Trophoblast cell (in vitro differentiated cells and primary cell): Measurements from ENCODE around the gene ACTN4.
"Not testable (repeated sequence)": the region's sequence is repeated elsewhere in the genome, so short reads cannot be mapped to it uniquely, and the experiment has no call there.

ENCODE experiments used
- DNase-seq, 2 donors: peaks; one replicate each; pipeline ENCODE4 v3.0.0-alpha.2; 2016
- H2AFZ ChIP-seq: 2 replicates; pipeline ENCODE4 v1.6.1; 2013; ENCODE audit warnings: low read length, moderate library complexity, mild to moderate bottlenecking; ENCODE audit not compliant: insufficient read depth, poor library complexity
- H2AK5ac ChIP-seq: 2 replicates; pipeline ENCODE4 v1.6.1; 2013; ENCODE audit warnings: mild to moderate bottlenecking, low read length
- H2BK120ac ChIP-seq: 2 replicates; pipeline ENCODE4 v1.6.1; 2013; ENCODE audit warnings: low read length, mild to moderate bottlenecking, moderate library complexity; ENCODE audit not compliant: insufficient read depth, poor library complexity
- H2BK12ac ChIP-seq: 2 replicates; pipeline ENCODE4 v1.6.1; 2013; ENCODE audit warnings: mild to moderate bottlenecking, low read length, moderate library complexity
- H2BK5ac ChIP-seq: 2 replicates; pipeline ENCODE4 v1.6.1; 2013; ENCODE audit warnings: low read length, low read depth, moderate library complexity, mild to moderate bottlenecking; ENCODE audit not compliant: poor library complexity
- H3K14ac ChIP-seq: 2 replicates; pipeline ENCODE4 v1.6.1; 2013; ENCODE audit warnings: mild to moderate bottlenecking, low read length
- H3K18ac ChIP-seq: 2 replicates; pipeline ENCODE4 v1.6.1; 2013; ENCODE audit warnings: mild to moderate bottlenecking, low read length
- H3K23ac ChIP-seq: 2 replicates; pipeline ENCODE4 v1.6.1; 2013; ENCODE audit warnings: low read length
- H3K27ac ChIP-seq: 2 replicates; pipeline ENCODE4 v1.5.1; 2013; ENCODE audit warnings: low read depth, mild to moderate bottlenecking, inconsistent platforms, low read length, moderate library complexity
- H3K27me3 ChIP-seq: 2 replicates; pipeline ENCODE4 v1.6.1; 2013; ENCODE audit warnings: inconsistent platforms, mild to moderate bottlenecking, low read length, moderate library complexity; ENCODE audit not compliant: insufficient read depth
- H3K36me3 ChIP-seq, 2 experiments: 1 replicate in 1 of 2; 2 replicates in 1 of 2; pipeline ENCODE4 v1.6.1; 2013; ENCODE audit warnings: low read length in 2 of 2, mild to moderate bottlenecking in 2 of 2, moderate library complexity in 1 of 2; ENCODE audit not compliant: insufficient read depth in 2 of 2, control insufficient read depth in 1 of 2
- H3K4ac ChIP-seq: 2 replicates; pipeline ENCODE4 v1.6.1; 2013; ENCODE audit warnings: low read depth, mild to moderate bottlenecking, low read length, moderate library complexity
- H3K4me1 ChIP-seq, 2 experiments: 1 replicate in 1 of 2; 2 replicates in 1 of 2; pipeline ENCODE4 v1.6.1; 2013; ENCODE audit warnings: low read length in 2 of 2, mild to moderate bottlenecking in 2 of 2, moderate library complexity in 1 of 2; ENCODE audit not compliant: insufficient read depth in 2 of 2, control insufficient read depth in 1 of 2
- H3K4me2 ChIP-seq: 2 replicates; pipeline ENCODE4 v1.6.1; 2013; ENCODE audit warnings: inconsistent platforms, mild to moderate bottlenecking, low read length, moderate library complexity
- H3K4me3 ChIP-seq: 2 replicates; pipeline ENCODE4 v1.5.1; 2013; ENCODE audit warnings: mild to moderate bottlenecking, low read depth, low read length, inconsistent platforms
- H3K79me1 ChIP-seq: one replicate; pipeline ENCODE4 v1.6.1; 2013; ENCODE audit warnings: low read length
- H3K79me2 ChIP-seq: 2 replicates; pipeline ENCODE4 v1.6.1; 2013; ENCODE audit warnings: low read length, mild to moderate bottlenecking; ENCODE audit not compliant: control insufficient read depth, insufficient read depth, poor library complexity
- H3K9ac ChIP-seq: 2 replicates; pipeline ENCODE4 v1.6.1; 2013; ENCODE audit warnings: mild to moderate bottlenecking, low read length
- H3K9me3 ChIP-seq: 2 replicates; pipeline ENCODE4 v1.6.1; 2013; ENCODE audit warnings: low read depth, mild to moderate bottlenecking, control low read depth, inconsistent platforms, low read length; ENCODE audit not compliant: insufficient read depth
- H4K12ac ChIP-seq: 2 replicates; pipeline ENCODE4 v1.6.1; 2013; ENCODE audit warnings: low read depth, mild to moderate bottlenecking, low read length, moderate library complexity
- H4K8ac ChIP-seq: 2 replicates; pipeline ENCODE4 v1.6.1; 2013; ENCODE audit warnings: low read depth, mild to moderate bottlenecking, low read length, moderate library complexity
- H4K91ac ChIP-seq: one replicate; pipeline ENCODE4 v1.6.1; 2013; ENCODE audit warnings: low read depth, mild to moderate bottlenecking, low read length, moderate library complexity
- WGBS: extraction: QIAGEN DNeasy Blood & Tissue Kit; methylation state at CpG from one replicate; pipeline ENCODE4 v1.1.7; 2013; ENCODE audit warnings: missing lambda C conversion rate; ENCODE audit not compliant: insufficient read length, insufficient coverage; ENCODE audit errors: extremely low coverage; 5-methylcytosine and 5-hydroxymethylcytosine counted together

Gene ACTN4

GRCh38 chr19:38770228-38770948, 122.9 kb downstream of the ACTN4 start:
- Histone ChIP-seq H2AFZ (peak overlapping the region; percentile 3), H4K91ac (peak overlapping the region; percentile 70)
- H3K79me2 ChIP-seq, H3K27ac ChIP-seq, H3K9ac ChIP-seq, H3K14ac ChIP-seq, DNase-seq, H2AK5ac ChIP-seq, H3K79me1 ChIP-seq, H3K4me2 ChIP-seq, H2BK5ac ChIP-seq, H3K36me3 ChIP-seq, H3K23ac ChIP-seq, H2BK12ac ChIP-seq, H3K4me3 ChIP-seq, H4K12ac ChIP-seq, H4K8ac ChIP-seq, H3K9me3 ChIP-seq, H3K4me1 ChIP-seq, H3K18ac ChIP-seq, H2BK120ac ChIP-seq, H3K27me3 ChIP-seq, H3K4ac ChIP-seq: not testable (repeated sequence)
- no CpG with 5 or more reads among the region's 58 CpGs for WGBS

- H2BK12ac ChIP-seq, H2BK5ac ChIP-seq, H3K18ac ChIP-seq, H3K9me3 ChIP-seq, H3K4me2 ChIP-seq, H3K27ac ChIP-seq, H3K79me2 ChIP-seq, H3K4ac ChIP-seq, H4K8ac ChIP-seq, H3K79me1 ChIP-seq, H3K4me3 ChIP-seq, H3K4me1 ChIP-seq, H3K23ac ChIP-seq, H2AFZ ChIP-seq, H4K91ac ChIP-seq, H3K36me3 ChIP-seq, H2BK120ac ChIP-seq, H2AK5ac ChIP-seq, DNase-seq, H3K27me3 ChIP-seq, H3K9ac ChIP-seq, H4K12ac ChIP-seq, H3K14ac ChIP-seq: not testable (repeated sequence)
- WGBS = no CpG with 5 or more reads among the region's 22 CpGs
These were observed 123.5 kb downstream of the ACTN4 start for GRCh38 chr19:38770949-38771275.

GRCh38 chr19:38771569-38771968, 124.1 kb downstream of the ACTN4 start:
- H3K79me2 ChIP-seq, H3K4ac ChIP-seq, H2BK12ac ChIP-seq, DNase-seq, H4K91ac ChIP-seq, H3K27me3 ChIP-seq, H3K9ac ChIP-seq, H3K18ac ChIP-seq, H3K4me3 ChIP-seq, H4K12ac ChIP-seq, H2AFZ ChIP-seq, H2BK120ac ChIP-seq, H3K79me1 ChIP-seq, H3K27ac ChIP-seq, H3K9me3 ChIP-seq, H3K14ac ChIP-seq, H3K23ac ChIP-seq, H2AK5ac ChIP-seq, H3K36me3 ChIP-seq, H3K4me1 ChIP-seq, H4K8ac ChIP-seq, H3K4me2 ChIP-seq, H2BK5ac ChIP-seq: not testable (repeated sequence)
- no CpG with 5 or more reads among the region's 30 CpGs for WGBS

DNA sequence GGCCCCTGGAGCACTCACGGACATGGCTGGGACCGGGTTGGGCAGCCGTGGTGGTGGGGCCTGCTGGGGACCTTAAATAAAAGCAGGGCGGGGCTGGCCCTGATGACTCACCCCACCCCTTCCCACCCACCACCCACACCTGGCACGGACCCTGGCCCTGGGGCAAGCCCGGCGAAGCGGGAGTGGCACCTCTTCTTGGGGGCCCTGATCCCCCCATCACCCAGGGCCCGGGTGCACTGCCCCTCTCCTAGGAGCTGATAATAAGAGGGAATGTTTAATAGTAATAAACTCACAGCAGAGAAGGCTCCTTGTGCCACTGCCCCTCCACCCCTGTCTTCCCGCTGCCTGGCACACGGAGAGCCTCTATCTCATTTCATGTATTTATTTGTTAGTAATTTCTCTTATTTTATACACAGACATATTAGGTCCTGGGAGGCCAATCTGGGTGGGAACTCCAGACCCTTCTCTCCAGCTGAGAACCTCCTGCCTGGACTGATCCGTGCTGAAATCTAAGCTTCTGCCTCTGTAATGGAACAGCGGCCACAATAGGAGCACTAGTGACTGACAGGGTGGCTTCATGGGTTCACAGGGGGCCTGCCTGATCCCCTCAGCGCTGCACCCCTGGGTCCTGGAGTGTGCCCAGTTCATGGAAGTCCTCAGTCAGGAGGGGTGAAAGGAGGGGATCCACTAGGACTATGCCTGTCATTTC, 126.2 kb downstream of the ACTN4 start, which contains the start of gene LGALS7:
LGALS7 (minus strand) TSS at position 49 of the 709 bp plus-strand sequence; CDS start at position 24, 25 bp downstream.
- Histone ChIP-seq H3K4me3 (no peak within 1 kb of the TSS), H3K18ac (no peak within 1 kb of the TSS), H4K8ac (no peak within 1 kb of the TSS), H3K27me3 (no peaks in the 10 kb centered on the region), H3K23ac (no peak within 1 kb of the TSS), H2BK5ac (no peak within 1 kb of the TSS), H3K79me1 (peaks cover 2% of the 10 kb centered on the region), H3K36me3 (no peaks in the 10 kb centered on the region), H3K27ac (no peak within 1 kb of the TSS), H3K79me2 (no peaks in the 10 kb centered on the region), H3K4ac (no peak within 1 kb of the TSS), H3K9me3 (no peaks in the 10 kb centered on the region), H3K4me2 (no peak within 1 kb of the TSS), H4K91ac (no peak within 1 kb of the TSS), H2BK120ac (no peak within 1 kb of the TSS), H4K12ac (no peak within 1 kb of the TSS), H3K4me1 (peaks cover 0 to 2% of the 10 kb centered on the region in 2 experiments), H2AFZ (no peak within 1 kb of the TSS), H3K9ac (no peak within 1 kb of the TSS), H2AK5ac (peak within 1 kb of the TSS; percentile 35), H3K14ac (no peak within 1 kb of the TSS), H2BK12ac (no peak within 1 kb of the TSS)
- no peak for DNase-seq
- WGBS = no CpG with 5 or more reads among the region's 14 CpGs
